Transverse colon (tissue), 3 donors: ENCODE results near the gene HSPG2.

Experiments used
- CTCF ChIP-seq, 5 experiments: fragments of 200-600 bp in 3 of 5; fragments of 450-650 bp in 2 of 5; sonication (generic) in 3 of 5; IDR thresholded peaks; 1 replicate in 2 of 5; 2 replicates in 3 of 5; pipeline ENCODE4 v1.5.1; 2016 to 2017; ENCODE audit warnings: antibody characterized with exemption in 5 of 5, inconsistent platforms in 3 of 5, mild to moderate bottlenecking in 2 of 5, moderate library complexity in 1 of 5
- POLR2A ChIP-seq: fragments of 450-650 bp; IDR thresholded peaks from one replicate; pipeline ENCODE4 v1.6.1; 2016; ENCODE audit warnings: antibody characterized with exemption, mild to moderate bottlenecking, moderate library complexity

- TF ChIP-seq POLR2A (no peak), CTCF (IDR thresholded peaks at IDR 0.05) (peak in 2 of 5 experiments; percentile 9 to 26)
Observed at GRCh38 chr1:21926814-21927532, 10.1 kb downstream of the HSPG2 start.
